MCF 10A (cell line): ENCODE results near the gene TRMT1L. TPM values are rescaled to one million over a fixed set of nuclear protein-coding genes. Genes with fewer than 3 reads are reported as not detected.

ENCODE experiments used
- BruUV-seq: library from RNA; stranded (reverse); fragments of 400-500 nt; replicated peaks from 2 replicates; lab custom pipeline; 2021; lab: Mats Ljungman, UMichigan
- CTCF ChIA-PET: fragments of 300-600 bp; sonication (Branson Sonifier 250); formaldehyde crosslinking; extraction: SDS; loops from one replicate; lab custom pipeline; 2021; ENCODE audit warnings: antibody characterized with exemption, inconsistent platforms; lab: Yijun Ruan, JAX
- POLR2A ChIA-PET: fragments of 300-600, 350-650 bp; sonication (Branson Sonifier 250); formaldehyde crosslinking; extraction: SDS; loops from one replicate; lab custom pipeline; 2020; ENCODE audit warnings: antibody characterized with exemption, inconsistent platforms; lab: Yijun Ruan, JAX
- DNase-seq: peaks from one replicate; pipeline ENCODE4 v3.0.0-alpha.2; 2018; ENCODE audit not compliant: unreplicated experiment
- H3K27ac Mint-ChIP-seq: one replicate; pipeline ENCODE4 v1.8.0; 2022; ENCODE audit warnings: mild to moderate bottlenecking, low read depth, mixed read lengths; ENCODE audit not compliant: unreplicated experiment
- H3K27me3 Mint-ChIP-seq: one replicate; pipeline ENCODE4 v1.8.0; 2022; ENCODE audit warnings: mixed read lengths; ENCODE audit not compliant: insufficient read depth, unreplicated experiment
- H3K36me3 Mint-ChIP-seq: one replicate; pipeline ENCODE4 v1.8.0; 2022; ENCODE audit warnings: mild to moderate bottlenecking, moderate library complexity, mixed read lengths; ENCODE audit not compliant: insufficient read depth, unreplicated experiment
- H3K4me1 Mint-ChIP-seq: one replicate; pipeline ENCODE4 v1.8.0; 2022; ENCODE audit warnings: mixed read lengths; ENCODE audit not compliant: insufficient read depth, unreplicated experiment
- H3K4me3 Mint-ChIP-seq: one replicate; pipeline ENCODE4 v1.8.0; 2022; ENCODE audit warnings: mild to moderate bottlenecking, moderate library complexity, mixed read lengths; ENCODE audit not compliant: unreplicated experiment
- H3K9me3 Mint-ChIP-seq: one replicate; pipeline ENCODE4 v1.8.0; 2022; ENCODE audit warnings: mixed read lengths; ENCODE audit not compliant: unreplicated experiment
- intact Hi-C: fragments of 100-400 bp; cut with micrococcal nuclease; formaldehyde crosslinking; loops from 2 replicates; pipeline ENCODE4 v1.14.1; 2022
- total RNA-seq: library from RNA; stranded (reverse); gene quantifications from 2 replicates; pipeline ENCODE4 v1.2.3, GENCODE V29; 2022
- TF ChIP-seq, protein P1 (sequence below): fragments of 200-600 bp; IDR thresholded peaks from one replicate; pipeline ENCODE4 v1.8.0; 2022; ENCODE audit warnings: antibody characterized with exemption, mild to moderate bottlenecking; ENCODE audit not compliant: unreplicated experiment

The TRMT1L gene
- total RNA-seq, 1 experiment from 2014 or later = 23.4 TPM

DNA sequence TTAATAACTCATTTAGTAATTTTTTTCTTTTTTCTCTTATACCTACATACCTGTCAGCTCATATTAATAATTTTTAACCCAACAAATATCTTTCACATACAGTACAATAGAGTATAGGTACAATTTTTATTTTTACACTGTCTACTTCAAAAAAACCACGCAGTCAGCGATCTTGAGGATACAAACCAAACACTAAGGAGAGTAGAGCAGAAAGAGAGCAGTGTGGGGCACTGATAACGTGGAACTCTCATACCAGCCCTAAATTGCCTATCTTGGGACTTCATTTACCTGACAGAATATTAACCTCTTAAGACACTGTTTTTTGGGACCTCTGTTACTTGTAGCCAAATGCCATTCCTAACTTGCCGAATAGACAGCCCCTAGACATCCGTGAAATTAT is 5.5 kb downstream of the TRMT1L start:
- peaks cover 51% of the 10 kb centered on the region for H3K36me3 Mint-ChIP-seq
- intact Hi-C loops = no loop called here
- no TSS peak for BruUV-seq
- POLR2A ChIA-PET = no interaction called here
- H3K4me1 Mint-ChIP-seq = peaks cover 29% of the 10 kb centered on the region
- H3K27me3 Mint-ChIP-seq = no peaks in the 10 kb centered on the region
- TF ChIP-seq, protein P1, sequence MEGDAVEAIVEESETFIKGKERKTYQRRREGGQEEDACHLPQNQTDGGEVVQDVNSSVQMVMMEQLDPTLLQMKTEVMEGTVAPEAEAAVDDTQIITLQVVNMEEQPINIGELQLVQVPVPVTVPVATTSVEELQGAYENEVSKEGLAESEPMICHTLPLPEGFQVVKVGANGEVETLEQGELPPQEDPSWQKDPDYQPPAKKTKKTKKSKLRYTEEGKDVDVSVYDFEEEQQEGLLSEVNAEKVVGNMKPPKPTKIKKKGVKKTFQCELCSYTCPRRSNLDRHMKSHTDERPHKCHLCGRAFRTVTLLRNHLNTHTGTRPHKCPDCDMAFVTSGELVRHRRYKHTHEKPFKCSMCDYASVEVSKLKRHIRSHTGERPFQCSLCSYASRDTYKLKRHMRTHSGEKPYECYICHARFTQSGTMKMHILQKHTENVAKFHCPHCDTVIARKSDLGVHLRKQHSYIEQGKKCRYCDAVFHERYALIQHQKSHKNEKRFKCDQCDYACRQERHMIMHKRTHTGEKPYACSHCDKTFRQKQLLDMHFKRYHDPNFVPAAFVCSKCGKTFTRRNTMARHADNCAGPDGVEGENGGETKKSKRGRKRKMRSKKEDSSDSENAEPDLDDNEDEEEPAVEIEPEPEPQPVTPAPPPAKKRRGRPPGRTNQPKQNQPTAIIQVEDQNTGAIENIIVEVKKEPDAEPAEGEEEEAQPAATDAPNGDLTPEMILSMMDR = no peak
- no peaks in the 10 kb centered on the region for H3K9me3 Mint-ChIP-seq
- no peak overlapping the region for H3K27ac Mint-ChIP-seq
- DNase-seq = no peak
- no peak overlapping the region for H3K4me3 Mint-ChIP-seq
- CTCF ChIA-PET = interaction anchor here (1.5 kb wide), 1 partner anchor 530 kb away, joined by 4 read pairs; no protein-coding TSS in a partner anchor

DNA sequence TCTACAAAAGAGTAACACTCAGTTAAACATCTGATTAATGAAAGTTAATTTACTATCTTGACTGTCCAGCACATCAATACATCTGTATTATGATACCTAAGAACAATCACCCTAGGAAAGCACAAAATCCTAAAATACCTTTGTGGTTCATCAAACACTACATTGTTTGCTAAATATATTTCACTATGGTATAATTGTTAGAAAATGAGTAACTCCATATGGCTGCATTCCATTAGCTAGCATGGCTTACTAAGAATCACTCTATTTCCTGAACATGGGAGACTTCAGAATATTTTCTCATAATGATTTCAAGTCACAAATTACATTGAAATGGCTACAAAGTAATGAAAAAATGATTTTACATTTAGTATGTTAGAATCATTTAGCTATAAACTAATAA is 12.5 kb downstream of the TRMT1L start:
- BruUV-seq = no TSS peak
- H3K4me1 Mint-ChIP-seq = no peaks in the 10 kb centered on the region
- intact Hi-C loops = no loop called here
- no peak overlapping the region for H3K27ac Mint-ChIP-seq
- POLR2A ChIA-PET = interaction anchor here (4.1 kb wide), 1 partner anchor 12 kb away, joined by 27 read pairs; the partner anchor contains the start of genes SWT1 and TRMT1L
- no peak overlapping the region for H3K4me3 Mint-ChIP-seq
- peaks cover 78% of the 10 kb centered on the region for H3K36me3 Mint-ChIP-seq
- TF ChIP-seq, protein P1 = no peak
- H3K27me3 Mint-ChIP-seq = no peaks in the 10 kb centered on the region
- CTCF ChIA-PET = interaction anchor here (0.6 to 2.0 kb wide), 4 partner anchors 26 to 537 kb away, joined by 3 to 4 read pairs (median 4); no protein-coding TSS in a partner anchor
- H3K9me3 Mint-ChIP-seq = no peaks in the 10 kb centered on the region
- no peak for DNase-seq

DNA sequence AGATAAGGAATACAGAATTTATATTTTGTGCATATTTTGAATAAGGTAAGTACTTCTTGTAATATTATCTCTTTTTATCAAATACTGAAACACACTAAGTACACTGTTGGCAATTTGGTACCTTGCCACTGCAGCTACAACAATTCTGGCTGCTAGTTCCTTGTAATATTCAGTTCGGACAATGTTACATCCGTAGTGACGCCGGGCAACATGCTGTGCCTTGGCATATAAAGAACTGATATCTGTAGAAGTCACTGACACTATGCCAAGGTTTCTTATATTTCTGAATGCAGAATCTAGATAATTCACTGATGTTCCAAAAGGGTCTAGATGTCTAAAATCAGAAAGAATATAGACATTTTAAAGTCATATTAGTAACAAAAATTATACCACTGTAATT is 17.5 kb downstream of the TRMT1L start:
- CTCF ChIA-PET = interaction anchor here (0.6 kb wide), 1 partner anchor 262 kb away, joined by 3 read pairs; no protein-coding TSS in a partner anchor
- Mint-ChIP-seq H3K9me3 (no peaks in the 10 kb centered on the region), H3K27ac (no peak overlapping the region), H3K4me1 (no peaks in the 10 kb centered on the region), H3K36me3 (peaks cover 51% of the 10 kb centered on the region), H3K27me3 (no peaks in the 10 kb centered on the region), H3K4me3 (no peak overlapping the region)
- intact Hi-C loops = no loop called here
- BruUV-seq = no TSS peak
- DNase-seq = no peak
- POLR2A ChIA-PET = no interaction called here
- TF ChIP-seq, protein P1 = no peak

DNA sequence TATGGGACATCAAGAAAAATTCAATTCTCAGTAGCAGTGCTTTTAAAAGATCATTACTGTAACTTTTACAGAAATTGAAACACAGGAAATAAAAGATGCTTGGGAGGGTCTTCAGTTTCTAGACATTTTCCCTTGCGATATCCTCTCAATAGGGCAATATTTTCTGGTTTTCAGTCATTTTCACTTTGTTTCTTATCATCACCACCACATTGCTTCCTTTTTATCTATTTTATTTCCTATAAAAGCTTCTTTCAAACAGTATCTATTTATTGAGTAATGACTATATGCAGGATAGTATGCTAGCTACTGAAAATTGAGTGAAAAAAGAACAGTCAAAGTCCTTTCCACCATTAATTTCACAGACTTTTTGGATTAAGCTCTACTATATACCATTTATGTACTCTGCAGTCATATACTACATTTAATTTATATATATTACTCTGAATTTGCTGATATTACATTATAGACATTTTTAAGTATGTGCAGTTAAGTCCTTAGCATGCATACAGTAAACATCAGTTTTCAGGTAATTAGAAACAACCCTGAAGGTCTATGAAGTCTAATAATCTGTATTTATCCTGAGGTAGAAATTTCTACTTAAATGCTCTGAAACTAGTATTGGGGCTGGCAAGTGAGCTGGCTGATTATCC is 18.7 kb downstream of the TRMT1L start:
- no peaks in the 10 kb centered on the region for H3K4me1 Mint-ChIP-seq
- TF ChIP-seq, protein P1 = no peak
- H3K4me3 Mint-ChIP-seq = no peak overlapping the region
- H3K27ac Mint-ChIP-seq = no peak overlapping the region
- POLR2A ChIA-PET = no interaction called here
- peaks cover 60% of the 10 kb centered on the region for H3K36me3 Mint-ChIP-seq
- BruUV-seq = no TSS peak
- no peaks in the 10 kb centered on the region for H3K27me3 Mint-ChIP-seq
- DNase-seq = no peak
- peaks cover 8% of the 10 kb centered on the region for H3K9me3 Mint-ChIP-seq
- intact Hi-C loops = no loop called here
- CTCF ChIA-PET = no interaction called here
